ENCODE data around the gene EVX2. TPM values are rescaled to one million over a fixed set of nuclear protein-coding genes. Genes with fewer than 3 reads are reported as not detected.

The EVX2 gene
- total RNA-seq, 6 donors from 2014 or later = not detected

DNA sequence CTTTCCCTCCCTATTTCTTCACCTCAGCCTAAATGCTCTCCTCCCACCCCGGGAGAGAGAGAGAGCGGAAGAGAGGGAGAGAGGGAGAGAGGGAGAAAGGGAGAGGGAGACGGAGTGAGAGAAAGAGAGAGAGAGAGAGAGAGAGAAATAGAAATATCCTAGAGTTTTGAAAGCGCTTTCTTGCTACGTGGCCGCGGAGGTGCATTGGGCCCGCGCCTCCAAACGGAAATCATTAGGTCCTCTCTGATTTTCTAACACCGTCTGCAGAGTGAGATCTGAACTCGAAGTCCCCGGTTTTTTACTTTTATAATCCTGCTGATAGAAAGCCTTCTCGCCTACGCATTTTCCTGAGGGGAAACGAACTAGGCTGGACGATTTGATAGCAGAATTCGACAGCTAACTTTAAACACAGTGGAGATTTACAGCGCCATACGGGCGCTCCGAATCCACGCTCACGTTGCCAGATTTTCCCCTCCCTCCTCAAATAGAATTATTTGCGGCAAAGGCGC, 903 bp upstream of the EVX2 start:
- Histone ChIP-seq H3K4me3 (no peak overlapping the region), H3K36me3 (no peaks in the 10 kb centered on the region), H3K27me3 (peaks cover 0 to 98% (median 73%) of the 10 kb centered on the region in 4 donors), H3K27ac (no peak overlapping the region), H3K9me3 (peaks cover 0 to 22% (median 12%) of the 10 kb centered on the region in 4 donors), H3K4me1 (peaks cover 15 to 58% (median 23%) of the 10 kb centered on the region in 4 donors)
- DNase-seq (no peak), ATAC-seq (ENCODE audit: low FRiP score in 2 of 2) (no peak)
- WGBS, 2 donors = 5 to 6% methylated on average over 26 of the region's 26 CpGs
- no peak for TF ChIP-seq EP300 (IDR thresholded peaks at IDR 0.05)

DNA sequence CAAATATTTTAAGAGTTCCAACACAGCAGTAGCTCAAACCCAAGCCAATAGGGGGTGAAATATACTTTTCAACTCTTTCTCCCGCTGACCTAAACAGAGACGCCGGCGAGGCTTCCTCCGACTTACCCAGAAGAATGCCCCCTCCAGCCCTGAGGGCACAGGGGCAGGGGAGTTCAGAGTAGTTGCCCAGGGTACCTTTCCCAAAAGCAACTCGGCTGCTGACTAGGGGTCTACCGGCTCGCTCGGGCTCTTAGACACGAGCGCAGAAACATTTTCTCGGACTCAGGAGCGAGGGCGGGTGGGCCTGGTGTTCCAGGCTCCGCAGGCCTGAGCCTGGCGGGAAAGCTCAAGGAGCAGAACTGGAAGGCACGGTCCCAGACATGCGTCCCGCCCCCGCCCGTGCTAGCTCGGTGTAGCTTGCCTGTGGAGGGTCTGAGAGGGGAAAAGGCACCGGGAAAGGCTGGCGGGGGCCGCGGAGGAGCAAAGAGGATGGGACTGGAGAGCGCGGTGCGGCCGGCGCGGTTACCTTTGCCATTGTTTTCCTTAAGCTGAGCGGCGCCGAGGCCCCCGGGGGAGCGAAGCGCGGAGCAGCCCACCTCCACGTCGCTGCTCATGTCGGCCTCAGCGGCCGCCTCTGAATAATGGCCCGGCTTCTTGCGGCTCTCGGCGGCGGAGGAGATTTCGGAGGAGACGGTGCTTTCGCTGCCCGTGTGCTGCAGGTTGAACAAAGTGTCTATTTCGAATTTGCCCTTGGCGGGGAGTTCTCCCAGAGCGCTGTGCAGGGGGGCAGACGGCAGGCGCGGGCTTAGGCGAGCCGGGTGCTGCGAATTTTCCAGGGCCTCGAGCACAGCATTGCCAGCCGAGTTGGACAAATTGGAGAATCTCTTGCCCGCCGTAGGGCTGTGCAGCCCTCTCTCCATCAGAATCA, 674 bp downstream of the EVX2 start:
- Histone ChIP-seq H3K36me3 (no peaks in the 10 kb centered on the region), H3K27me3 (peaks cover 0 to 96% (median 73%) of the 10 kb centered on the region in 4 donors), H3K9me3 (peaks cover 0 to 22% (median 12%) of the 10 kb centered on the region in 4 donors), H3K27ac (no peak overlapping the region), H3K4me3 (no peak overlapping the region), H3K4me1 (peaks cover 12 to 60% (median 22%) of the 10 kb centered on the region in 4 donors)
- DNase-seq (peak in 1 of 2 donors; percentile 75), ATAC-seq (ENCODE audit: low FRiP score in 2 of 2) (no peak)
- WGBS, 2 donors = 9% methylated on average over 46 to 57 of the region's 66 CpGs
- TF ChIP-seq POLR2A (IDR thresholded peaks at IDR 0.05) (no peak), EP300 (IDR thresholded peaks at IDR 0.05) (no peak), POLR2AphosphoS5 (IDR thresholded peaks at IDR 0.05) (no peak)
- TF ChIP-seq, protein P1, sequence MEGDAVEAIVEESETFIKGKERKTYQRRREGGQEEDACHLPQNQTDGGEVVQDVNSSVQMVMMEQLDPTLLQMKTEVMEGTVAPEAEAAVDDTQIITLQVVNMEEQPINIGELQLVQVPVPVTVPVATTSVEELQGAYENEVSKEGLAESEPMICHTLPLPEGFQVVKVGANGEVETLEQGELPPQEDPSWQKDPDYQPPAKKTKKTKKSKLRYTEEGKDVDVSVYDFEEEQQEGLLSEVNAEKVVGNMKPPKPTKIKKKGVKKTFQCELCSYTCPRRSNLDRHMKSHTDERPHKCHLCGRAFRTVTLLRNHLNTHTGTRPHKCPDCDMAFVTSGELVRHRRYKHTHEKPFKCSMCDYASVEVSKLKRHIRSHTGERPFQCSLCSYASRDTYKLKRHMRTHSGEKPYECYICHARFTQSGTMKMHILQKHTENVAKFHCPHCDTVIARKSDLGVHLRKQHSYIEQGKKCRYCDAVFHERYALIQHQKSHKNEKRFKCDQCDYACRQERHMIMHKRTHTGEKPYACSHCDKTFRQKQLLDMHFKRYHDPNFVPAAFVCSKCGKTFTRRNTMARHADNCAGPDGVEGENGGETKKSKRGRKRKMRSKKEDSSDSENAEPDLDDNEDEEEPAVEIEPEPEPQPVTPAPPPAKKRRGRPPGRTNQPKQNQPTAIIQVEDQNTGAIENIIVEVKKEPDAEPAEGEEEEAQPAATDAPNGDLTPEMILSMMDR (IDR thresholded peaks at IDR 0.05) = no peak

DNA sequence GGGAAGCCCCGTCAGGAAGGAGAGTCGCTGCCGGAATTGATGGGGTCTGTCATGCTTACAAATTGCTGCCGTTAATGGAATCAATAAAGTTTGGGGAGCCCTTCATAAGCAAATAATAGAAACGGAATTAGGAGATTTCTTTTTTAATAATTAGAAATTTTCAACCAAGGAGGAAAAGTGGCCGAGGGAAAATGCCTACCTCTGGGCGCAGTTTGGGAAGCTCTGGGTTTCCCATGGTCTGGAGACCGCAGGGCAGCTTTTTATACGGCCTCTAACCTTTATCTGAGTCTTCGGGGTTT, 1.3 kb downstream of the EVX2 start:
- no peak for DNase-seq
- Histone ChIP-seq H3K36me3 (no peaks in the 10 kb centered on the region), H3K27me3 (peaks cover 0 to 93% (median 70%) of the 10 kb centered on the region in 4 donors), H3K4me3 (no peak overlapping the region), H3K4me1 (peaks cover 8 to 55% (median 19%) of the 10 kb centered on the region in 4 donors), H3K27ac (no peak overlapping the region), H3K9me3 (peaks cover 0 to 22% (median 12%) of the 10 kb centered on the region in 4 donors)
- no peak for ATAC-seq (ENCODE audit: low FRiP score in 2 of 2)
- WGBS, 2 donors = 8 to 13% methylated on average over 10 of the region's 10 CpGs
- TF ChIP-seq POLR2A (IDR thresholded peaks at IDR 0.05) = no peak
- TF ChIP-seq EP300 (IDR thresholded peaks at IDR 0.05) = no peak
- TF ChIP-seq POLR2AphosphoS5 (IDR thresholded peaks at IDR 0.05) = no peak
- TF ChIP-seq, protein P1 (IDR thresholded peaks at IDR 0.05) = no peak

DNA sequence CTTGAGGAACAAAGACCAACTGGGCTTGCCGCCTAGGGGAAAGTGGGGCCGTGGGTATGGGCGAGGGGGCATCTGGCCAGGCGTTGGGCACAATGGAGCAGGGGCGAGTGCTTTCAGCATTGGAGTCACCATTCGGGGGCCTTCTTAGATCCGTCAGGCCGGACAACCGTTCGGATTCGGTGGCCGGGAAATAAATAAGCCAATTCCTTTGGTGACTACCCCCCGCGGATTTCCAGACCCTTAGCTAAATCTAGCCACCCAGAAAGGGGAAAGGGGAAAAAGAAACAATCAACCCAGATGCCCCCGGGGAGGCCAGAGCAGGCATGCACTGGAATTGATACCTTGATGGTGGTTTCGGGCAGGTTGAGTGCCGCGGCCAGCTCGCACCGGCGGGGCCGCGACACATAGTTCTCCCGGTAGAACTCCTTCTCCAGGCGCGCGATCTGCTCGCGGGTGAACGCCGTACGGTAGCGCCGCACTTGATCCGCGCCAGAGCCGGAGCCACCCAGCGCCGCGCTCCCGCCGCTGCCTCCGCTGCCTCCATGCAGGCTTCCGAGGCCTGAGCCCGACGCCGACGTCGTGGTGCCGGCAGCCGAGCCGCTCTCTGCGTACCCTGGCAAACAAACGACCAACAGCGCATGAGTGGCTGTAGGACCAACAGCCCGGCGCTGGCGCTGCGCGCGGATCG, 1.8 kb downstream of the EVX2 start:
- H3K9me3 ChIP-seq = peaks cover 0 to 22% (median 12%) of the 10 kb centered on the region in 4 donors
- no peak overlapping the region for H3K4me3 ChIP-seq
- no peaks in the 10 kb centered on the region for H3K36me3 ChIP-seq
- DNase-seq (peak in 1 of 2 donors; percentile 81), ATAC-seq (ENCODE audit: low FRiP score in 2 of 2) (no peak)
- peaks cover 0 to 94% (median 65%) of the 10 kb centered on the region in 4 donors for H3K27me3 ChIP-seq
- H3K27ac ChIP-seq = no peak overlapping the region
- WGBS, 2 donors = 8 to 11% methylated on average over 24 to 45 of the region's 62 CpGs
- peaks cover 8 to 55% (median 19%) of the 10 kb centered on the region in 4 donors for H3K4me1 ChIP-seq
- TF ChIP-seq POLR2A (IDR thresholded peaks at IDR 0.05) (no peak), EP300 (IDR thresholded peaks at IDR 0.05) (no peak), POLR2AphosphoS5 (IDR thresholded peaks at IDR 0.05) (no peak)
- TF ChIP-seq, protein P1 (IDR thresholded peaks at IDR 0.05) = no peak

DNA sequence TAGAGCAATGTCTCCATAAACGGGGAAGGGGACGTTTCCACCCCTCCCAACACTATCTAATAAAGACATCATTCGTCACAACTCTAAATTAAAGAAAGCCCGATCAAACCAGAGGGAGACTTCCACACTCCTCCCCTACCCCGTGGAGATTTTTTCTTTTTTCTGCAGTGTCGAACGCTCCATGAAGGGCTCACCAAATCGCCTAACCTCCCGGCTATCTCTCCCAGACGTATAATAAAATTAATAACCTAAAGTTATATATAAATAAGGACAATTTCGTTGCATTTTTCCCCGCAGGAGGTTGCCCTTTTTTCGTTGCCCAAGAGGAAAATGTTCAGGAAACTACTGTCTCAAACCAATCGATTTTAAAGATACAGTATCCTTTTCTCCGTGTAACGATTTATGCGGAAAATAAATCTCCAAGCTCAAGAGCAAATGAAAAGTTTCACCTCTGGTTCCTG, 2.4 kb downstream of the EVX2 start:
- ATAC-seq (ENCODE audit: low FRiP score in 2 of 2) (no peak), DNase-seq (no peak)
- H3K9me3 ChIP-seq = peaks cover 0 to 22% (median 12%) of the 10 kb centered on the region in 4 donors
- H3K27me3 ChIP-seq = peaks cover 0 to 95% (median 64%) of the 10 kb centered on the region in 4 donors
- no peak overlapping the region for H3K4me3 ChIP-seq
- TF ChIP-seq POLR2A (IDR thresholded peaks at IDR 0.05) (no peak), POLR2AphosphoS5 (IDR thresholded peaks at IDR 0.05) (no peak)
- H3K4me1 ChIP-seq = peaks cover 8 to 55% (median 19%) of the 10 kb centered on the region in 4 donors
- WGBS, 2 donors = 9 to 10% methylated on average over 17 of the region's 17 CpGs
- no peaks in the 10 kb centered on the region for H3K36me3 ChIP-seq
- H3K27ac ChIP-seq = no peak overlapping the region

Measured in upper lobe of left lung (tissue), 6 donors.